NCI-H82 (cell line): ENCODE data around the gene AGMO.

ENCODE experiments used
- DNase-seq: peaks from one replicate; lab custom pipeline; 2025; lab: John Stamatoyannopoulos, UW

Gene AGMO

DNA sequence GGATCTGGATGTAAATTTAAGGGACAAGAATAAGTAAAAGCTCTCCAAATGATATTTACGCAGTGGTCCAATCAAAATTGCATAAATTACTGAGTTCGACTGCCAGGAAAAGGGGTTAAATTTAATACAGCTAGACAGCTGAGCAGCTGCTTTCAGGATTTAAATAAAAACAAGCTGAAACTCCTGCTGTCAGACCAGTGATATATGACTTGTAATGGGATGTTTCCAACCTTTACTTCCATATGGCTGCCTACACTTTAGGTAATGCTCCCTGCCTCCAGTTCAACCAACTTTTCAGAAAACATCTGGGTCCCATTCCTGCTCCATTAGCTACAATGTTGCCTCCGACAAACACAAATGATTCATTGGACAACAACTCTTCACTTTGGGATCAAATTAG lies 333.0 kb downstream of the AGMO start:
- peak; percentile 80 for DNase-seq

GRCh38 chr7:15225981-15226380 lies 335.8 kb downstream of the AGMO start:
- no peak for DNase-seq

DNA sequence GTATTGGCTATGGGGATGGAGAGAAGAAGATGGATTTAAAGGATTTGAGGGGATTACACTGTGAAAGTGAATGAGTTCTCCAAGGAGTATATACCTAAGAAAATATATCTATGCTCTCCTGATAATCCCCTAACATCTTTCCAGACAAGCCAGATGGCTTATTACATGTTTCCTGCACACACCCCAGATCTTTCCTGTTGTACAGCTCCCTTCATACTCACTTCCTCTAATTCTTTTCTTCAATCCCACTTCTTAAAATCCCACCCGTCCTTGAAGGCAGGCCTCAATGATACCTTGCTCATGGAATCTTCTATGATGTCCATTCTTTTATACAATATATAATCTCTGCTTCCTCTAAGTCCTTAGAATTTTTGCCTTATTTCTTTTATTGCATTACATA lies 342.1 kb downstream of the AGMO start:
- DNase-seq, result peak; percentile 98

DNA sequence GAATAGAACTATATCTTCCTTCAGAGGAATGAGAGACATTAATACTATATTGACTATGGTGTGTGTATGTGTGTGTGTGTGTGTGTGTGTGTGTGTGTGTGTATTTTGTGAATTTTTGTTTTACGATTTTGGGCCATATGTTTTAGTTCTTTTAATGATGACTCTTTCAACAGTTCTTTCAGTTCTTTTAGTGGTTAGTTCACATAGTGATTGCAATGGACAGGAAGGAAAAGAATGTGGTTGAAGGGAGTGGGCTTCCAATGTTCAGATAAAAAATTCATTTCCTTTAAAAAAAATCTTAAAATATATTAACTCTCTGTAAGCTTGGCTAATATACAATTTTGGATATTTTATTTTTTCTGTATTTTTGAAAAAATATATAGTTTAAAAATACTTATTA lies 343.6 kb downstream of the AGMO start:
- no peak for DNase-seq

GRCh38 chr7:15215616-15216015 lies 346.2 kb downstream of the AGMO start:
- DNase-seq, result no peak

- DNase-seq, result no peak
Measured at GRCh38 chr7:15214976-15215375, 346.8 kb downstream of the AGMO start.

GRCh38 chr7:15213093-15213492 lies 348.7 kb downstream of the AGMO start:
- DNase-seq, result no peak

- no peak for DNase-seq
Measured at GRCh38 chr7:15209429-15209828, 352.4 kb downstream of the AGMO start.

- peak; percentile 12 for DNase-seq
Measured at GRCh38 chr7:15204421-15204820, 357.4 kb downstream of the AGMO start.

DNA sequence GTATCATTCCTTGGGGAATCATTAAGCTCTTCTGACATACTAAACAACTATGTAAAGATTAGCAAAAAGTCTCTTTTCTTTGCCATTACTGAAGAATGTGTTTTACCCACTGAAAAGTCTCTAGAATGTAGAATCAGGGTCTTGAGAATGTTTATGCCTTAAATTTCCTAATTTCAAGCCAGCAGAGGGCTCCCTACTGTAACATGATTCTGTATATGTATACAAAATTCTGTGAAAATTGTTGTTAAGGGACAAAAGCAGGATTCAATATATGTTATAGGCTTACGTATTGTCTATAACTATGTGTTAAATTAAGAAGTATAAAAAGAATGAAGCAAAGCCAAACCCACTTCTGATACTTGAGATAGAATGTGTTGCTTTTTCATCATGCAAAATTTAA lies 362.3 kb downstream of the AGMO start:
- no peak for DNase-seq

DNA sequence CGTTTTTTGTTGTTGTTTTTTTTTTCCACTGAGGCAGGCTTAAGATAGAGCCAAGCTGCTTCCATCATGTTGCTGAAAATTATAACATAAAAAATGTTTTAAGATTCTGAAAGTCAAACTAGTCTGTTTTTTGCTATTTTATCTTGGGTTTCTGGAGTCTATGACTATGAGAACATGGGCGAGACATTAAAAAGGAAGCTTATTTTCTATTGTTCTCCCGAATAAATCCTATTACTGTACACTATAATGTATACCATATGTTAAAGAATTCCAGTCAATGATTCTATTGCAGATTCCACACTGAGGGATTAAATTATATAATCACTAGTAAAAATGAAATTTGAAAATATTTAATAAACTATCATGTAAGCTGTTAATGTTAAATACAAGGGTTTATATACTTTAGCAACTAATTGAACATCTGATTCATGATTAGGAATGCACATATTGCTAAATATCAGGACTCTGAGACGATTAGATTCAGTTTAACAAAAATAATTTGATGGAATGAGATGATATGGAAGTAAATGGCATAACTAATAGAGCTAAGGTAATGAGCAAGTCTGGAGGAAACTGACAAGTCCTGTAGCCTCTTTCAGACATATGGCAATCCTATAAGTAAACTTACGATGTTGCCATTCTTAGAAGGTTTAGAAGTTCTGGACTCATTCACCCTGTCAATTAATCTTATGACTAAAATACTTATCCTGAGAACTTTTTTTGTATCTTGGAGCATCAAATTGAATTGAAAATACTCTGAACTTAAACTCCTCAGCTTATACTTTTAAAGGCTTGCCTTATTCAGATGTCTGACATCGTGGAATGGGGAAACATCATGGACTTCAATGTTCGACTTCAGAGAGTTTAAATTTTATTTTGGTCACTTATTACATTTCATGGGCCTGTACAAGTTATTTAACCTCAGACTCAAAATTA lies 364.5 kb downstream of the AGMO start:
- DNase-seq, result peak; percentile 23

GRCh38 chr7:15178065-15178464 lies 383.8 kb downstream of the AGMO start:
- DNase-seq, result no peak

DNA sequence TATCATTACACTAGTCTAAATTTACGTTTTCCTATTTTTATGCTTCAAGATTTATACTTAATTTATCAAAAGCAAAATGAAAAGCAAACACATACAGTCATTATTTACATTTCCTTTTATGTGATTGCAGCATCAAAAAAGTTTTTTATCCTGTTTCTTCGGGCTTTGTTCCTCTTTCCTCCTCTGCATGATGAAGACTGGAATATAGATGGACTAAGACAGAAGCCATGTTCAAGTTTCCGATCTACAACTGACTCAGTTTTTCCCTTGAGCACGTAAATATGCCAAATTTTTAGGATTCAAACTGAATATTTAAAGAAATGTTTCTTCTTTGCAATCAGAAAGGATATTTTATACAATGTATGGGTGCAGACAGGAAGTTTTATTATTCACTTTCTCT lies 385.7 kb downstream of the AGMO start:
- no peak for DNase-seq

DNA sequence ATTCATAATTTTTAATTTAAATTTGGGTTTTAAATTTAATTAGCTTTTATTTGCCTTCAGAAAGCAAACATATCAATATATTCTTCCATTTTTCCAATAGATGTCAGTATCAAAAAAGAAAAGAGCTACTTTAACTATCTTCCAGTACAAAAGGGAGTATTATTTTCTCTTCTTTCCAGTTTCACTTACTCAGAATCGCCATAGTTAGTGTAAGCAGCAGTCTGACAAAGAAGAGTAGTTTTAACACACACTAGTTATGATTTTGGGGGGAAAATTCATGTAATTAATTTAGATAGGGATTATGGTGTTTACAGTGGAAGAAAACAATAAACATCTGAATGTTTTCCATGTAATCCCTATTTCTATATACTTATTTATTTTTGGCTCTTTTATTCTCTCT lies 386.7 kb downstream of the AGMO start:
- no peak for DNase-seq

GRCh38 chr7:15174485-15174884 lies 387.3 kb downstream of the AGMO start:
- no peak for DNase-seq

DNA sequence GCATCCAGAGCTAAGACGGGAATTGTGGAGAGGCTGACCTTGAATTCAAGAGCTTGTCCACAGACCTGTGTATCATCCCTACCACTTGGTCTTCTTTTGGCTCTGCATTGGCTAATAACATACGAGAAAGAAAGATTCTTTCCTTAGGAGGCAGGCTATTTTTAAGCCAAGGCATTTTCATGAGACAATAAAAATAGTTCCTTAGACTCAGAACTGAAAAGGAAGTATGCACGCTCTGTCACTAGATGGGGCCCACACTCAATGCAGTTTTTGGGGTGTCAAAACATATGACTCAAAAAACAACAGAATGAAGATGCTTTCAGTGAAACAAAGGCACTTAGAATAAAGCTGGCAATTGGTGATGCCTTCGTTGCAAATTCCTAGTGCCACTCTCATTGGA lies 393.3 kb downstream of the AGMO start:
- DNase-seq, result no peak

DNA sequence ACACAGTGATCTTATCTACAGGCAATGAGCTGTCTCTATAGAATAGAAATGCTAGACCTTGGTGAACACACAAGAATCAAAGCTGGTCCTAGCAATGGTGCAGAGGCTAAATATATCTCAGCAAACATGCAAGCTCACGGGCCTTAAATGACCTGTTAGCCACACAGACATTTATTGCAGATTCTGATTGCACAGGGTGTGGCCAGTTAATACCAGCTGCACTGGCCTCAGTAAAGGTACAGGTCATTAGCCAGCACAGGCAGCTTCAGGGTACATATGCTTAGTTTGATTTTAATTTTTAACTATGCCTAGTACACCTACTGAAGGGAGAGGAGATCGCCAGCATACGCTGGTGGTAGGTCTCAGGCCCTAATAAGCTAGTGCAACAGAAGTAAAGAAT lies 393.9 kb downstream of the AGMO start:
- DNase-seq, result no peak

GRCh38 chr7:15166620-15167019 lies 395.2 kb downstream of the AGMO start:
- no peak for DNase-seq

- no peak for DNase-seq
Measured at GRCh38 chr7:15159261-15159660, 402.6 kb downstream of the AGMO start.

DNA sequence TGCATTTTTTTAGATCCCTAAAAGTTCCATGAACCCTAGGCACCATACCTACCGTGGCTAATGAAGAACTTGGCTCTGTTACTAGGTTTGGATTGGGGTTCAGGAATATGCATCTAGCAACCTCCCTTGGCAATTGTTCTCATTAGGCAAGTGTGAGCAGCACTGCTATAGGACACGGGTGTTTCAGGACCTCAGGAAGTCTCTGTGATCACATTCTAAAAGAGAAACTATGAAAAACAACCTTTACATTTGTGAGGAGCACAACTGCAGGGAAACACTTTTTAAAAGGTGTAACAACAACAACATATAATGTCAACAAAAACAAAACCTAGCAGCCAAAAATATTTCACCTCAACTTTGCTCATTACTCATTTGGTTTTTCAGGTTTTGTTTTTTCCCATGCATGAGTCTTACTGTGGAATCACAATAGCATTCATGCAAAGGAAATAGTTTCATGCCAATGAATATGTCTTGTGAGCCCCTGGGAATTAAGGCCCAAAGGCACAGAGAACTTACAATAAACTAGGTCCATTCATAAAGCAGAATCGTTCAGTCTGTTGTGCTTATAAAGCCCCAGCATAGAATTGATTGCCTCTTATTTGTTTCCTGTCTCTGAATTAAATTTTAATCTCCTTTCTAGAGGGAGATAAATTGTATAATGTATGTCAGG lies 403.5 kb downstream of the AGMO start:
- DNase-seq, result no peak
